Caco-2 (cell line): ENCODE measurements around the gene SLC51B. TPM values are rescaled to one million over a fixed set of nuclear protein-coding genes. Genes with fewer than 3 reads are reported as not detected.

Experiments used
- BruUV-seq: library from RNA; stranded (reverse); fragments of 400-500 nt; replicated peaks from 2 replicates; lab custom pipeline; 2021; lab: Mats Ljungman, UMichigan
- CTCF ChIA-PET: fragments of 300-600 bp; sonication (Branson Sonifier 250); formaldehyde crosslinking; loops from one replicate; lab custom pipeline; 2022; ENCODE audit warnings: antibody characterized with exemption; lab: Charles Lee
- POLR2A ChIA-PET: fragments of 300-600 bp; sonication (Branson Sonifier 250); formaldehyde crosslinking; loops from one replicate; lab custom pipeline; 2022; ENCODE audit warnings: antibody characterized with exemption; lab: Charles Lee
- DNase-seq, 2 experiments: peaks; one replicate each; pipeline versions ENCODE4 v3.0.0 to v3.0.0-alpha.2; 2020 to 2022
- H3K27me3 ChIP-seq: replicated peaks from 2 replicates; pipeline ENCODE4 v1.6.0; 2011; ENCODE audit warnings: low read length; ENCODE audit not compliant: control insufficient read depth, insufficient read depth
- H3K36me3 ChIP-seq: 2 replicates; pipeline ENCODE4 v1.5.1; 2011; ENCODE audit warnings: low read length; ENCODE audit not compliant: control insufficient read depth, insufficient read depth
- H3K4me1 ChIP-seq: fragments of 250-450 bp; sonication (Bioruptor Pico); 2 replicates; pipeline ENCODE4 v1.5.1; 2020; ENCODE audit warnings: mild to moderate bottlenecking
- H3K4me3 ChIP-seq: 2 replicates; pipeline ENCODE4 v1.5.1; 2011; ENCODE audit warnings: low read depth, mild to moderate bottlenecking, control low read depth, low read length
- H3K9me3 ChIP-seq: fragments of 250-450 bp; sonication (Bioruptor Pico); 2 replicates; pipeline ENCODE4 v1.5.1; 2020; ENCODE audit warnings: mild to moderate bottlenecking, moderate library complexity
- H3K27ac Mint-ChIP-seq: one replicate; pipeline ENCODE4 v1.8.0; 2022; ENCODE audit warnings: mixed read lengths; ENCODE audit not compliant: unreplicated experiment
- H3K27me3 Mint-ChIP-seq: one replicate; pipeline ENCODE4 v1.8.0; 2022; ENCODE audit warnings: mixed read lengths; ENCODE audit not compliant: insufficient read depth, unreplicated experiment
- H3K36me3 Mint-ChIP-seq: one replicate; pipeline ENCODE4 v1.8.0; 2022; ENCODE audit warnings: mild to moderate bottlenecking, mixed read lengths; ENCODE audit not compliant: insufficient read depth, unreplicated experiment
- H3K4me1 Mint-ChIP-seq: one replicate; pipeline ENCODE4 v1.8.0; 2022; ENCODE audit warnings: low read depth, mixed read lengths; ENCODE audit not compliant: unreplicated experiment
- H3K4me3 Mint-ChIP-seq: one replicate; pipeline ENCODE4 v1.8.0; 2022; ENCODE audit warnings: mild to moderate bottlenecking, moderate library complexity, mixed read lengths; ENCODE audit not compliant: unreplicated experiment
- H3K9me3 Mint-ChIP-seq: one replicate; pipeline ENCODE4 v1.8.0; 2022; ENCODE audit warnings: mixed read lengths; ENCODE audit not compliant: unreplicated experiment
- intact Hi-C: fragments of 100-400 bp; cut with micrococcal nuclease; formaldehyde crosslinking; loops from one replicate; pipeline ENCODE4 v1.10.0; 2022; ENCODE audit not compliant: unreplicated experiment
- total RNA-seq: library from RNA; stranded (reverse); gene quantifications from 2 replicates; pipeline ENCODE4 v1.2.3, GENCODE V29; 2022
- TF ChIP-seq, protein P1 (sequence below), 2 experiments: fragments of 200-600 bp in 1 of 2; IDR thresholded peaks; 1 replicate in 1 of 2; 2 replicates in 1 of 2; pipeline versions ENCODE4 v1.5.1 to v1.8.0; 2011 to 2022; ENCODE audit warnings: antibody characterized with exemption in 1 of 2, control low read depth in 1 of 2, inconsistent platforms in 1 of 2, low read depth in 1 of 2, low read length in 1 of 2, mild to moderate bottlenecking in 1 of 2, moderate library complexity in 1 of 2; ENCODE audit not compliant: insufficient read depth in 1 of 2, severe bottlenecking in 1 of 2, unreplicated experiment in 1 of 2

The SLC51B gene
- total RNA-seq, 1 experiment from 2014 or later, result 15.4 TPM

DNA sequence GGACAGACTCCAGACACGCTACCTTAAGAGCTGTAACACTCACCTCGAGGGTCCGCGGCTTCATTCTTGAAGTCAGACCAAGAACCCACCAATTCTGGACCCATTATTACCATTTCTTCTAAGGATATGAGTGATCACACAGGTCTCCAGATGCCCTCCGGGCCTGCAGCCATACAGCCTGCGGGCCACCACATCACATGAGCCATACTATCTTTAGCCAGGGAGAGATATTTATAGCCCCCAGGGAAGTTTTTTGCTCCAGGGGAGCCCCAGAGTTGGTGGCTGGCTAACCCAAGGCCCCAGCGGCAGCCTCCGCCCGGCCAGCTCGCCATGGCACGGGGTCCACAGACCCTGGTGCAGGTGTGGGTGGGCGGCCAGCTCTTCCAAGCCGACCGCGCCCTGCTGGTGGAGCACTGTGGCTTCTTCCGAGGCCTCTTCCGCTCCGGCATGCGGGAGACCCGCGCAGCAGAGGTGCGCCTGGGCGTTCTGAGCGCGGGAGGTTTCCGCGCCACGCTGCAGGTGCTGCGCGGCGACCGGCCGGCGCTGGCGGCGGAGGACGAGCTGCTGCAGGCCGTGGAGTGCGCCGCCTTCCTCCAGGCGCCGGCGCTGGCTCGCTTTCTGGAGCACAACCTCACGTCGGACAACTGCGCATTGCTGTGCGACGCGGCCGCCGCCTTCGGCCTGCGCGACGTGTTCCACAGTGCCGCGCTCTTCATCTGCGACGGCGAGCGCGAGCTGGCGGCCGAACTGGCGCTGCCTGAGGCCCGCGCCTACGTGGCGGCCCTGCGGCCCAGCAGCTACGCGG lies 31.5 kb downstream of the SLC51B start, which contains the start of gene KBTBD13:
KBTBD13 (plus strand) TSS at position 261 of the 805 bp plus-strand sequence; CDS start at position 331, 70 bp downstream.
- Histone ChIP-seq H3K9me3 (peaks cover 4% of the 10 kb centered on the region; the same call in 1 of the 2 replicates), H3K27me3 (no peaks in the 10 kb centered on the region), H3K4me3 (no peak within 1 kb of the TSS), H3K36me3 (no peaks in the 10 kb centered on the region), H3K4me1 (no peaks in the 10 kb centered on the region)
- ChIA-PET CTCF (no interaction called here), POLR2A (no interaction called here)
- H3K4me3 Mint-ChIP-seq, result no peak within 1 kb of the TSS
- intact Hi-C loops, result no loop called here
- DNase-seq, result no peak
- no peaks in the 10 kb centered on the region for H3K36me3 Mint-ChIP-seq
- BruUV-seq, result no TSS peak
- TF ChIP-seq, protein P1, sequence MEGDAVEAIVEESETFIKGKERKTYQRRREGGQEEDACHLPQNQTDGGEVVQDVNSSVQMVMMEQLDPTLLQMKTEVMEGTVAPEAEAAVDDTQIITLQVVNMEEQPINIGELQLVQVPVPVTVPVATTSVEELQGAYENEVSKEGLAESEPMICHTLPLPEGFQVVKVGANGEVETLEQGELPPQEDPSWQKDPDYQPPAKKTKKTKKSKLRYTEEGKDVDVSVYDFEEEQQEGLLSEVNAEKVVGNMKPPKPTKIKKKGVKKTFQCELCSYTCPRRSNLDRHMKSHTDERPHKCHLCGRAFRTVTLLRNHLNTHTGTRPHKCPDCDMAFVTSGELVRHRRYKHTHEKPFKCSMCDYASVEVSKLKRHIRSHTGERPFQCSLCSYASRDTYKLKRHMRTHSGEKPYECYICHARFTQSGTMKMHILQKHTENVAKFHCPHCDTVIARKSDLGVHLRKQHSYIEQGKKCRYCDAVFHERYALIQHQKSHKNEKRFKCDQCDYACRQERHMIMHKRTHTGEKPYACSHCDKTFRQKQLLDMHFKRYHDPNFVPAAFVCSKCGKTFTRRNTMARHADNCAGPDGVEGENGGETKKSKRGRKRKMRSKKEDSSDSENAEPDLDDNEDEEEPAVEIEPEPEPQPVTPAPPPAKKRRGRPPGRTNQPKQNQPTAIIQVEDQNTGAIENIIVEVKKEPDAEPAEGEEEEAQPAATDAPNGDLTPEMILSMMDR (IDR thresholded peaks at IDR 0.05; ENCODE audit: insufficient read depth in 1 of 2, low read depth in 1 of 2, low read length in 1 of 2, severe bottlenecking in 1 of 2, unreplicated experiment in 1 of 2), result no peak
- no peaks in the 10 kb centered on the region for H3K9me3 Mint-ChIP-seq
- peaks cover 5% of the 10 kb centered on the region for H3K4me1 Mint-ChIP-seq
- no peaks in the 10 kb centered on the region for H3K27me3 Mint-ChIP-seq
- no peak within 1 kb of the TSS for H3K27ac Mint-ChIP-seq

DNA sequence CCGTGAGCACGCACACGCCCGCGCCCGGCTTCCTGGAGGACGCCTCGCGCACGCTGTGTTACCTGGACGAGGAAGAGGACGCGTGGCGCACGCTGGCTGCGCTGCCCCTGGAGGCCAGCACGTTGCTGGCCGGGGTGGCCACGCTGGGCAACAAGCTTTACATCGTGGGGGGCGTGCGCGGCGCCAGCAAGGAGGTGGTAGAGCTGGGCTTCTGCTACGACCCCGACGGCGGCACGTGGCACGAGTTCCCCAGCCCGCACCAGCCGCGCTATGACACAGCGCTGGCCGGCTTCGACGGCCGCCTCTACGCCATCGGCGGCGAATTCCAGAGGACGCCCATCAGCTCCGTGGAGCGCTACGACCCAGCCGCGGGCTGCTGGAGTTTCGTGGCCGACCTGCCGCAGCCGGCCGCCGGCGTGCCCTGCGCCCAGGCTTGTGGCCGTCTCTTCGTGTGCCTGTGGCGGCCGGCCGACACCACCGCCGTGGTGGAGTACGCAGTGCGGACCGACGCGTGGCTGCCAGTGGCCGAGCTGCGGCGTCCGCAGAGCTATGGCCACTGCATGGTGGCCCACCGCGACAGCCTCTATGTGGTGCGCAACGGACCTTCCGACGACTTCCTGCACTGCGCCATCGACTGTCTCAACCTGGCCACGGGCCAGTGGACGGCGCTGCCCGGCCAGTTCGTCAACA lies 32.2 kb downstream of the SLC51B start:
- Histone ChIP-seq H3K4me3 (no peak overlapping the region), H3K4me1 (peaks cover under 1% of the 10 kb centered on the region), H3K36me3 (no peaks in the 10 kb centered on the region), H3K9me3 (peaks cover 4% of the 10 kb centered on the region; the same call in 1 of the 2 replicates), H3K27me3 (no peaks in the 10 kb centered on the region)
- DNase-seq, result no peak
- no peaks in the 10 kb centered on the region for H3K27me3 Mint-ChIP-seq
- TF ChIP-seq, protein P1 (IDR thresholded peaks at IDR 0.05; ENCODE audit: insufficient read depth in 1 of 2, low read depth in 1 of 2, low read length in 1 of 2, severe bottlenecking in 1 of 2, unreplicated experiment in 1 of 2), result no peak
- H3K27ac Mint-ChIP-seq, result no peak overlapping the region
- intact Hi-C loops, result no loop called here
- H3K4me1 Mint-ChIP-seq, result peaks cover 8% of the 10 kb centered on the region
- no peaks in the 10 kb centered on the region for H3K36me3 Mint-ChIP-seq
- H3K4me3 Mint-ChIP-seq, result no peak overlapping the region
- BruUV-seq, result no TSS peak
- H3K9me3 Mint-ChIP-seq, result no peaks in the 10 kb centered on the region
- CTCF ChIA-PET, result no interaction called here
- POLR2A ChIA-PET, result no interaction called here

DNA sequence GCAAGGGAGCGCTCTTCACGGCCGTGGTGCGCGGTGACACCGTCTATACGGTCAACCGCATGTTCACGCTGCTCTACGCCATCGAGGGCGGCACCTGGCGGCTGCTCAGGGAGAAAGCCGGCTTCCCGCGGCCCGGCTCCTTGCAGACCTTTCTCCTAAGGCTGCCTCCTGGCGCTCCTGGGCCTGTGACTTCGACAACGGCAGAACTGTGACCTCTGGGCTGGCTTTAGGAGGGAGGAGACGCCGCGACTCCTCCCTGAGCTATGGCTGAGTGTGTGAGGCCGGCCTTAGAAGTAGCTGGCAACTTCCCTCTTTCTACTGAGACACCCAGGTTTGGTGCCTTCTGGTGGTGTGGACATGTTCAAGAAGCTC lies 32.8 kb downstream of the SLC51B start:
- H3K36me3 Mint-ChIP-seq, result no peaks in the 10 kb centered on the region
- ChIA-PET CTCF (interaction anchor here (1.6 kb wide), 1 partner anchor 12 kb away, joined by 5 read pairs; no protein-coding TSS in a partner anchor), POLR2A (no interaction called here)
- peaks cover 14% of the 10 kb centered on the region for H3K4me1 Mint-ChIP-seq
- H3K4me3 Mint-ChIP-seq, result no peak overlapping the region
- no peak overlapping the region for H3K27ac Mint-ChIP-seq
- Histone ChIP-seq H3K4me3 (no peak overlapping the region), H3K27me3 (no peaks in the 10 kb centered on the region), H3K4me1 (peaks cover 6% of the 10 kb centered on the region), H3K9me3 (peaks cover 4% of the 10 kb centered on the region; the same call in 1 of the 2 replicates), H3K36me3 (no peaks in the 10 kb centered on the region)
- no peak for DNase-seq
- intact Hi-C loops, result no loop called here
- TF ChIP-seq, protein P1 (IDR thresholded peaks at IDR 0.05; ENCODE audit: insufficient read depth in 1 of 2, low read depth in 1 of 2, low read length in 1 of 2, severe bottlenecking in 1 of 2, unreplicated experiment in 1 of 2), result no peak
- no peaks in the 10 kb centered on the region for H3K9me3 Mint-ChIP-seq
- BruUV-seq, result no TSS peak
- H3K27me3 Mint-ChIP-seq, result no peaks in the 10 kb centered on the region
